ENCODE results near the gene COL11A2. TPM values are rescaled to one million over a fixed set of nuclear protein-coding genes. Genes with fewer than 3 reads are reported as not detected.

Gene COL11A2
- total RNA-seq, 3 donors from 2014 or later, result 0.48 to 0.98 (median 0.60) TPM

DNA sequence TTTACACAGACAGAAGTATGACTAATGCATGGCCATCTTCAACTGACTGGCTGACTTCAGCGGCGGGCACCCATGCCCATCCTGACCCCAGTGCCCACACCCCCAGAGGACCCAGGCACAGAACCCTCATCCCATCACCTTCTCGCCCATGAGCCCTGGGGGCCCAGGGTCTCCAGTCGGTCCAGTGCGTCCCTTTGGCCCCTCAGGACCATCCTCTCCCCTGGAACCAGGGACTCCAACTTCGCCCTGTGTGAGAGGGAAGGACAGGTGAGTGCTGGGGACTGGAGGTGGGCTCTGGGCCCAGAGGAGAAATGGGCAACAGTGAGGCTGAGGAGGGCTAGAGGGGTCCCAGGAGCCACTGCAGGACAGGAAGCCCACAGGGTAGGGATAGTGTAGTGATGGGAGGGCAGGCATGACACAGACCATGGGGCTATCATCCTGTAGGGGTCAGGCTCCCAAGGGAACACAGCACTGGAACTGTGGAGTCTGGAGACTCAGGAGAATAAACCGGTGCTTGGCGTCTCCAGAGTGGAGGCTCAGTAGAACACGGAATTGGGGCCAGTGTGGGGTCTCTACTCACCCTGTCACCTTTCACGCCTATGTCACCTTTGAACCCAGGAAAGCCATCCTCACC, 16.7 kb downstream of the COL11A2 start:
- H3K27me3 Mint-ChIP-seq (ENCODE audit: low read depth), result peaks cover 11% of the 10 kb centered on the region

DNA sequence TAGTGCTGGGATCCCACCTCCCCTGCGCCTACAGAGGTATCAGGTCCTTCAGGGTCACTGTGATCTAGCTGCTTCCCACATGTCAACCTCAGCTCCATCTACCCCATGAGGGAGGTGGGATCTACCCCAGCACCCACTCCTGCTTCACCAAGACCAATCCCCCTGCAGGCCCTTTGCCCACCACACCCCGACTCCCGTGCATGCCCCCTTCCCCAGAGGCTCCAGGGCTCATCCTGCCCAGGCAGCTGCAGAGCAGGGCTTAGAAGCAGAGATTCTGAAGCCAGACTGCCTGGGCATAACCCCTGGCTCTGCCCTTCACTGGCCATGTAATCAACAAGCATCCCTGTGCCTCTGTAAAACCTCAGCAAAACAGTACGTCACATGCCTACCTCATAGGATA, 17.5 kb downstream of the COL11A2 start:
- DNase-seq (no peak), ATAC-seq (no peak)
- Mint-ChIP-seq H3K36me3 (ENCODE audit: insufficient read depth) (no peaks in the 10 kb centered on the region), H3K27me3 (ENCODE audit: low read depth) (peaks cover 11% of the 10 kb centered on the region), H3K9me3 (no peaks in the 10 kb centered on the region), H3K4me3 (no peak overlapping the region), H3K4me1 (ENCODE audit: low read depth) (no peaks in the 10 kb centered on the region)

More for the DNA sequence above, 16.7 kb downstream of the COL11A2 start:
- DNase-seq, result no peak
- no peak for ATAC-seq
- no peaks in the 10 kb centered on the region for H3K4me1 Mint-ChIP-seq (ENCODE audit: low read depth)
- H3K36me3 Mint-ChIP-seq (ENCODE audit: insufficient read depth), result no peaks in the 10 kb centered on the region
- H3K9me3 Mint-ChIP-seq, result no peaks in the 10 kb centered on the region
- no peak overlapping the region for H3K4me3 Mint-ChIP-seq

DNA sequence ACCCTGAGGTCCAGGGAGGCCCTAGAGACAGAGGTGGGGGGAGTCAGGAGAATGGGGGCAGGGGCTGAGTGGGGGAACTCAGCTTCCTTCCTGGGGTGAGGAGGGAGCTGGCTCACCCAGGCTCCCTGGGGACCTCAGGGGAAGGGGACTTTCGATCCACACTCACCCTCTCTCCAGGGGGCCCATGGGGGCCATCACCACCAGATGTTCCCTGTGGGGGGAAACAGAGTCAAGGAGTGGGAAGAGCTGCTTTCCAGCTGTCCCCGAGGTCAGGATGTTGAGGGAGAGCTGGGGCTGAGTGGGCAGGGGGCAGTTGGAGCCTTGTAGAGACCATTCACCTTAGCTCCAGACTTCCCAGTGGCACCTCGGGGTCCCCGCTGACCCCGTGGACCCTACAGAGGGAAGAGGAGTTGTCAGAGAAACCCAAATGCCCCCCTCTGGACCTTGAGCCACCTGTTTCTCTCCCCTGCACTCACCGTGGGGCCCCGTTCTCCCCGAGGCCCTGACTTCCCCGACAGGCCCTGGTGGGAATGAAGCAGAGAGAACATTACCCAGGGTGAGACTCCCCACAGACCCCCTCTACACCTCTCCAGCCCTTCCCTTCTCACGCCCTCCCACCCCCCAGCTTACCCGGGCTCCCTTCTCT, 18.6 kb downstream of the COL11A2 start:
- Mint-ChIP-seq H3K4me3 (no peak overlapping the region), H3K4me1 (ENCODE audit: low read depth) (no peaks in the 10 kb centered on the region), H3K9me3 (no peaks in the 10 kb centered on the region), H3K27me3 (ENCODE audit: low read depth) (peaks cover 11% of the 10 kb centered on the region), H3K36me3 (ENCODE audit: insufficient read depth) (no peaks in the 10 kb centered on the region)
- ATAC-seq (no peak), DNase-seq (no peak)

DNA sequence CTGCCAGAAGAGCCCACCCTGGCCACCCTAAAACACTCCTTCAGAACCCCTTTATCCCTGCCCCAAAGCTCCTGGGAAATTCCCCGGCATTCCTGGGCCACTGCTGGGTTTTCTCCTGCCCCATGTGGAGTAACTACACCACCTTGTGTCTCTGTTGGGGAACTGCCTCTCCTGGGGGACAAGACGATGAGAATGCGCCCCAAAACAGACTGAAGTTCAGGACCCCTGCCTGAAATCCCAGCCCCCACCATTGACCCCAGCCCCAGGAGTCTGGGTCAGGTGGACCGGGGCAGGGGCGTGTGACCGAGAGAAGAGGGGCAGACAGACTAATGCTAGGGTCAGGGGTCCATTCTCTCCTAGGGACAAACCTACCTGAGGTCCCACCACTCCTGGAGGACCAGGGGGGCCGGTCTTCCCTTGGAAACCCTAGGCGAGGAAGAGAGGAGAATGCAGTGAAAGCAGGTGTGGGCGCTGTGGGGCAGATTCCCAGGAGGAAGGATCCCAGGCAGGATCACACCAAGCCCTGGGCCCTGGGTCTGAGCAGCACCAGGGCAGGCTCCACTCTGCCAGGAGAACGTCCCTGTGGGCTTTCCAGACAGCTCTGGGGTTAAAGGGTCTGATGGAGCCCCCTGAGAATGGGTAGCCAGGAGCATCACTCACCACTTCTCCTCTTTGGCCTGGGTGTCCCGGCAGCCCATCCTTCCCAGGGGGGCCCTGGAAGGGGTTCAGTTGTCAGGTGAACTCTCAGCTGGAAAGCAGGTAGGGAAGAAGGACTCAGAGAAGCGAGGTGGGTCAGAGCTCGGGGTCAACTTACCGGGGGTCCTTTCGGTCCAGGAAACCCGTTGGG, 19.4 kb downstream of the COL11A2 start:
- H3K36me3 Mint-ChIP-seq (ENCODE audit: insufficient read depth), result no peaks in the 10 kb centered on the region
- ATAC-seq, result no peak
- no peak for DNase-seq
- H3K4me3 Mint-ChIP-seq, result no peak overlapping the region
- H3K4me1 Mint-ChIP-seq (ENCODE audit: low read depth), result no peaks in the 10 kb centered on the region
- peaks cover 8% of the 10 kb centered on the region for H3K27me3 Mint-ChIP-seq (ENCODE audit: low read depth)
- H3K9me3 Mint-ChIP-seq, result no peaks in the 10 kb centered on the region

DNA sequence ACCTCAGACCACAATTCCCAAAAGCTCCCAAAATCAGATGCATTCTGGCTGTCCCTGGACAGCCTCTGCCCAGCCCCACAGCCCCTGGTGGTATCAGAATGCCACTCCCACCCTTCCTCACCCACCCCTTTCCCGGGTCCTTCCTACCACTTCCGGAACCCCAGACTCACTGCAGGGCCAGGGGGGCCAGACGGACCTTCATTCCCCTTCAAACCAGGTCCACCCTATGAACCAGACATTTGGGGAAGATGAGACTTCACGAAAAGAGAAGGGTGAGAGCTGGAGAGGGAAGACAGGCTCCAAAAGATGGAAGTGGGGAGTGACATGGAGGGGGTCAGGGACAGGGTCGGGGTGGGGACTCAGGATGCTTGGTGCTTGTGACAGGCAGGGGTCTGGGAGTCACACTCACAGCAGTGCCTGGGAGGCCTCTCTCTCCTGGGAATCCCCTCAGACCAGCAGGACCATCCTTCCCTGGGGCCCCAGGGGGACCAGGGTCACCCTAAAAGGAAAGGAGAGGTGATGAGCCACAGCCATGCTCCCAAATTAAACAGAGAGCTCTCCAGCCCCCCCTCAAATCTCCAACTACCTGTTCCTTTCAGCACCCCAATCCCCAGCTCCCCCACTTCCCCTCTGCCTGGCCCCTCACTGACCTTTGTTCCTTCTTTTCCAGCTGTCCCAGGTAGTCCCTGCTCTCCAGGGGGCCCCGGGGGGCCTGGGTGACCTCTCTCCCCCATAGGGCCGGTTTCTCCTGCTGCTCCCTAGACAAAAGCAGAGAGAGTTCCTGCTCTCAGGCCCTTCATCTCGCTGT, 20.2 kb downstream of the COL11A2 start:
- H3K9me3 Mint-ChIP-seq, result no peaks in the 10 kb centered on the region
- H3K4me3 Mint-ChIP-seq, result no peak overlapping the region
- ATAC-seq (no peak), DNase-seq (no peak)
- H3K4me1 Mint-ChIP-seq (ENCODE audit: low read depth), result no peaks in the 10 kb centered on the region
- no peaks in the 10 kb centered on the region for H3K36me3 Mint-ChIP-seq (ENCODE audit: insufficient read depth)
- H3K27me3 Mint-ChIP-seq (ENCODE audit: low read depth), result peaks cover 8% of the 10 kb centered on the region

DNA sequence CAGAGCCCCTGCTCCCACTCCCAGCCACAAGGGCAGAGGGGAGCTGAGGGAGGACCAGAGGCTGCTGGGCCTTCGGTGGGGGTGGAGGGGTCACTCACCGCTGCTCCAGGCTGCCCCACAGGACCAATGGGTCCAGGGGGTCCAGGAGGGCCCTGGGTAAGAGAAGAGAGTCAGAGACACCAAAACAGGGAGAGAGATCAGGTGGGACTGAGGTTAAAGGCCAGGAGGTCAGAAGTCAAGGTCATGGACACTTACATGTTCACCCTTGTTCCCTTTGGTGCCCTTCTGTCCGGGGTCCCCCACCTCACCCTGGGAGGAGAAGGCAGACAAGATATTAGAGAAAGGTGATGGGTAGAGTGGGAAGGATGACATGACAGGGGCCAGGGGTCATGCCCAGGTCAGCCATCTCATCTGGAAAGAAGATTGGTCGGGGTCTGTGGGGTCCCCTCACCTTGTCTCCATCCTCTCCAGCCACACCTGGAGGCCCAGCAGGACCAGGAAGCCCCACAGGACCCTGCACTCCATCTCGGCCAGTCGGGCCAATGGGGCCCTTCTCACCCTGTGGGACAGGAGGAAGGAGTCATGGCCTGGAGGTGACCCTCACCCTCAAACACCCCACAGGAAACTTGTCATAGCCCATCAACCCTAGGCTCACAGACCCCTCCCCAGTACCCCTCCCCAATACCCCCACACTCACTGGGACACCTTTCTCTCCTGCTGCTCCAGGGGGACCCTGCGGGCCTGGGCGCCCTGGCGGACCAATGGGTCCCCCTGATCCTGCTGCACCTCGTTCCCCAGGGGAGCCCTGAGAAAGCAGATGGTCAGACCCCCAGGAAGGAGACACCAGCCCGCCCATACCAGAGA, 21.0 kb downstream of the COL11A2 start:
- H3K9me3 Mint-ChIP-seq, result no peaks in the 10 kb centered on the region
- DNase-seq, result no peak
- no peaks in the 10 kb centered on the region for H3K4me1 Mint-ChIP-seq (ENCODE audit: low read depth)
- peaks cover 7% of the 10 kb centered on the region for H3K27me3 Mint-ChIP-seq (ENCODE audit: low read depth)
- no peak for ATAC-seq
- H3K36me3 Mint-ChIP-seq (ENCODE audit: insufficient read depth), result no peaks in the 10 kb centered on the region
- H3K4me3 Mint-ChIP-seq, result no peak overlapping the region

DNA sequence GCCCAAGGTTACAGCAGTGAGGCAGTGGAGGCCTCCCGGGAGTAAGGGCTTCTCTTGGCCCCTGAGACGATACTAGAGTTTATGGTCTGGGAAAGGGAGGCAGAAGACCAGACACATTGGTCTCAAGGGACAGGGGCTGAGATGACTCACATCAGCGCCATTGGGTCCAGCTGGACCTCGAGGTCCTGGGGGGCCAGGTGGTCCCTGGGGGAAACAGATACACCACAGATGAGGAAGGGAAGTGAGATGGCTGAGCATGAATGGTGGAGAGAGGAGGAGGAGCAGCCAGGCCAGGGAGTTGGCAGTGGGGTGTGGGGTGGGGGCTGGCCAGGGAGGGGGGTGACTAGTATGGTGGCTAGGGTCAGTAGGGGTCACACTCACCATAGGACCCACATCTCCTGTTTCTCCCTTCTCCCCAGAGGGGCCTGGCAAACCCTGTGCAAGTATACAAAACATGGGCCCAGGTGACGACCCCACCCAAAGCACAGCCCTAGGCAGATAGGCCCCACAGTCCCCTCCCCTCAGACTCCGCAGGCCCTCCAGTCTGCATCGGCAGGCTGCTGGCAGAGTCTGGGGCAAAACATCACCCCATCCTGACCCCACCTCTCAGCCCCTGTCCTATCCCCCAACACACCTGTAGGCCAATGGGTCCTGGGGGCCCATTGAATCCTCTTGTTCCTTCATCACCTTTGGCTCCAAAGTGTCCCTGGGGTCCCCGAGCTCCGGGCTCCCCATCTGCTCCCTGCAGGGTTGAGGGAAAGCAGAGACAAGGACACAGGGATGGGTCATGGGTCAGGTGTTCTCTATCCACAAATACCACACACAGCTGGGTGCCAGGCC, 21.9 kb downstream of the COL11A2 start:
- DNase-seq (no peak), ATAC-seq (no peak)
- Mint-ChIP-seq H3K27me3 (ENCODE audit: low read depth) (peaks cover 10% of the 10 kb centered on the region), H3K9me3 (no peaks in the 10 kb centered on the region), H3K4me1 (ENCODE audit: low read depth) (no peaks in the 10 kb centered on the region), H3K4me3 (no peak overlapping the region), H3K36me3 (ENCODE audit: insufficient read depth) (no peaks in the 10 kb centered on the region)

DNA sequence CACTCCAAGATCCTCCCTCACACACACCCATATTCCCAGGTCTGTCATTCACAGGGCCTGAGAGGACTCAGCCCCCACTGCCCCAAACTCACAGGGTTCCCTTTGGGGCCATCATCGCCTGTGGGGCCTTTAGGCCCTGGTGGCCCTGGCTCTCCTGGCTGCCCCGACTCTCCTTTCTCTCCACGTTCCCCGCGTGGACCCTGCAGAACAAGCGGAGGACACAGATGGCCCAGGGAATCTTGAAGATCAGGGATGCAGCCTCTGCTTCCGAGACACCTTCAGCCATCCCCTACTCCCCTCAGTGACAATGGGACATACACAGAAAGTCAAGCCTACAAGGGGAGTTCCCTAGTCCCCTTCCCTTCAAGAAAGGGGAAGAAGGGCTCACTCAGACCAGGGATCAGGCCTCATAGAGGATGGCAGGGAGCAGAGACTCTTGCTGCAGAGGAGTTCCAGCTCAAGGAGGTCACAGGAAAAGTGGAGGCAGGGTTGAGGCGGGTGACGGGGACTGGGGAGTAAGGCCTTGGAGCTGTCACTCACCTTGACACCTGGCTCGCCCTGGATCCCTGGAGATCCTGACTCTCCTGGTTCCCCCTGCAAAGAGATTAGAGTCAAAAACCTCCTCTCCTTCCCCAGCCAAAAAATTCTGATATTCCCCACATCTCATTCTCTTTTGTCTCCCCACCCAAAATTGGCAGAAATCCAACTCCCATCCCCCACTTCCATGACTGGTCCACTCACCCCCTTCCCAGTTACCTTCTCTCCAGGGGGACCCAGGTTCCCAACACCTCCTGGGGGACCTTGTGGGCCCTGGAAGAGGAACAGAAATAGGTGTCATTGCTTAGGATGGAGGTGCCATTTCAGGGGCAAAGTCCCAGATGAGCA, 22.7 kb downstream of the COL11A2 start:
- H3K36me3 Mint-ChIP-seq (ENCODE audit: insufficient read depth), result no peaks in the 10 kb centered on the region
- DNase-seq (no peak), ATAC-seq (no peak)
- H3K4me1 Mint-ChIP-seq (ENCODE audit: low read depth), result no peaks in the 10 kb centered on the region
- H3K9me3 Mint-ChIP-seq, result no peaks in the 10 kb centered on the region
- H3K27me3 Mint-ChIP-seq (ENCODE audit: low read depth), result peaks cover 7% of the 10 kb centered on the region
- H3K4me3 Mint-ChIP-seq, result no peak overlapping the region

DNA sequence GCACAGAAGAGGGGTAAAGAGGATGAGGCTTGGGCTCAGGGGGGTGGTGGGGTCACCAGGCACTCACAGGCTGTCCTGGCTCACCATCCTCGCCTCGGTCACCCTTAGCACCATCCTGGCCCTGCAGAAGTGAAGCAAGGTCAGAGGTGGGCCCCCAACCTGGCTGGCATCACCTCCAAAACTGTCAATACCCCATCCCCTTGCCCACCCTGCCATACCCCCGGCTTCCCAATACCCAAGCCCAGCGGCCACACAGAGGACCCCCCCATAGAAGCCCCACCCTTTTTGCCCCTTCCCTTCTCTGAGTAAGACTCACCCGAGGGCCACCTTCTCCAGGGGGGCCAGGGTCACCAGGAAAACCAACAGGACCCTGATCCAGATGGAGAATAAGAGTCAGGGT, 23.6 kb downstream of the COL11A2 start:
- no peaks in the 10 kb centered on the region for H3K4me1 Mint-ChIP-seq (ENCODE audit: low read depth)
- DNase-seq (no peak), ATAC-seq (no peak)
- H3K27me3 Mint-ChIP-seq (ENCODE audit: low read depth), result peaks cover 9% of the 10 kb centered on the region
- no peak overlapping the region for H3K4me3 Mint-ChIP-seq
- H3K9me3 Mint-ChIP-seq, result no peaks in the 10 kb centered on the region
- H3K36me3 Mint-ChIP-seq (ENCODE audit: insufficient read depth), result no peaks in the 10 kb centered on the region

DNA sequence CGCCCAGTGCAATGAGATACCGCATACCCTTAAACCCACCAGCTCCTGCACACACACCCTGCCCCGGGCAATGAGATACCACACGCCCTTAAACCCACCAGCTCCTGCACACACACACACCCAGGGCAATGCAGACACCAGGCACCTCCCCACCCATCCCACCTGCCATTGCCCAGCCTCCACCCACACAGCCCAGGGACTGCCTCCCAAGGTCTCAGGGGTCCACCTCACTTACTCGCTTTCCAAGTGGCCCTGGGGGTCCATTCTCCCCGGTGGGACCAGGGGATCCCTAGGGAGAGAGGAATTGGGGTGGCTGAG, 24.0 kb downstream of the COL11A2 start:
- Mint-ChIP-seq H3K27me3 (ENCODE audit: low read depth) (peaks cover 8% of the 10 kb centered on the region), H3K9me3 (no peaks in the 10 kb centered on the region), H3K36me3 (ENCODE audit: insufficient read depth) (no peaks in the 10 kb centered on the region), H3K4me1 (ENCODE audit: low read depth) (no peaks in the 10 kb centered on the region), H3K4me3 (no peak overlapping the region)
- no peak for ATAC-seq
- DNase-seq, result no peak

DNA sequence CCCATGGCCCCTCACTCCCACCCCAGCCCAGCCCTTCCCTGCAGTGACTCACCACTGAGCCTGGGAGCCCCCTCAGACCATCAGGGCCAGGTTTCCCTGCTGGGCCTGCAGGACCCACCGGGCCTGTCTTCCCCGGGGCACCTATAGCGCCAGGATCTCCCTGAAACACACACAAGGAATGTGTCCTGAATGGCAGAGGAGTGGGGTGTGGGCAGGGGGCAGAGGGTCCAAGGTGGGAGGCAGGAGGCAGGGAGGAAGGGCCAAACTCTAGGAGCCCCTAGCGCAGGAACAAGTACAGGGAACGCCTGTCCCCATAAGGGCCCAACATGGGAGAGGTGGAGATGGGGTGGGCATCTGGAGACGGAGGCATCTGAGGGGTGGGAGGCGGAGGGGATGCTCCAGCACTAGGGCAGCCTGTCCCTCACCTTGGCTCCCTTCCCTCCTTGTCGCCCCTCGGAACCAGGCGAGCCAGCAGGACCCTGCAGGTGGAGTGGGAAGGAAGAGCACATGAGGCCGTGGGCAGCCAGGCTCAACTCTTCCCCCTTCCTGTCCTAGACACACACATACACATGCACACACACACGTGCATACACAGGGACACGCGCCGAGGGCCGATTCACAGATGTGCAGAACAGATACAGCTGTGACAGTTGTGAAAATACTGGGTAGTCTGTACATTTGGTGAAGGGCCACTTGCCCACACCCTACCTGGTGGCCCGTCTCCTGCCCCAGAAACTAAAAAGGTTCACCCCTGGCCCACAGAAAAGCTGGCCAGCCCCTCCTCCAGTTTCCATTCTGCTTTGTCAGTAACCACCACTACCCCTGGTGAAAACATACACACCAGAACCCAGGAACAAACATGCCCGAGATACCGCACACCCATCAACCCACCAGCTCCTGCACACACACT, 24.6 kb downstream of the COL11A2 start:
- DNase-seq, result no peak

More for the DNA sequence above, 24.6 kb downstream of the COL11A2 start:
- no peaks in the 10 kb centered on the region for H3K36me3 Mint-ChIP-seq (ENCODE audit: insufficient read depth)
- no peaks in the 10 kb centered on the region for H3K9me3 Mint-ChIP-seq
- no peak overlapping the region for H3K4me3 Mint-ChIP-seq
- H3K4me1 Mint-ChIP-seq (ENCODE audit: low read depth), result no peaks in the 10 kb centered on the region
- ATAC-seq, result no peak
- H3K27me3 Mint-ChIP-seq (ENCODE audit: low read depth), result peaks cover 7% of the 10 kb centered on the region
